ENCODE measurements around the gene ORC6. TPM values are rescaled to one million over a fixed set of nuclear protein-coding genes. Genes with fewer than 3 reads are reported as not detected.

Gene ORC6
- total and polyA plus RNA-seq, 8 donors = 0.09 to 1.2 (median 0.53) TPM

DNA sequence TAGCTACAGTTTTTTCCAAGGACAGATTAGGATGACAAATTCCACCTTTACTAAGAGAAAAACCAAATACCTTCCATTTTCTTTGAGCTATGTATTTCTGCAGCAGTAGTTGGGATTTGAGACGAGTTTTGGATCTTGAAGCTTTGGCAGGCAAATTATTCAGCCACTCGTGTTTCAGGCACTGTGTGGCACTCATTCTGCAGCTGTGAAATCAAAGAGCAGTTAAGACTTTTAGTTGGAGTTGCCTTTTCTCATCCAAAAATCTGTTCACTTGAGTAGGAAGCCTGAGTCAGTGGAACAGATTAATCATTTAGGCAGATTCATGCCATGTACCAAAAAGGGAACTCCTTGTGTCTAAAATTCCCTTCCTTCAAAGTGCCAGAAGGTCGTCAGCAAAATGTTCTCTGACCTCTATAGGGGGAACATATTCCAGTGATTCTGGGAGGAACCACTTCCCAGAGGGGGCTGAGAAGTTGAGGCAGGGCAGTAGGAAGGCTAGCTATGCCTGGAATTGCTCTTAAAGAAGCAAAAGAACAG lies 20.1 kb downstream of the ORC6 start:
- intact Hi-C loops (cut with DNase I) = no loop called here
- no peak for DNase-seq
- TF ChIP-seq, protein P1, sequence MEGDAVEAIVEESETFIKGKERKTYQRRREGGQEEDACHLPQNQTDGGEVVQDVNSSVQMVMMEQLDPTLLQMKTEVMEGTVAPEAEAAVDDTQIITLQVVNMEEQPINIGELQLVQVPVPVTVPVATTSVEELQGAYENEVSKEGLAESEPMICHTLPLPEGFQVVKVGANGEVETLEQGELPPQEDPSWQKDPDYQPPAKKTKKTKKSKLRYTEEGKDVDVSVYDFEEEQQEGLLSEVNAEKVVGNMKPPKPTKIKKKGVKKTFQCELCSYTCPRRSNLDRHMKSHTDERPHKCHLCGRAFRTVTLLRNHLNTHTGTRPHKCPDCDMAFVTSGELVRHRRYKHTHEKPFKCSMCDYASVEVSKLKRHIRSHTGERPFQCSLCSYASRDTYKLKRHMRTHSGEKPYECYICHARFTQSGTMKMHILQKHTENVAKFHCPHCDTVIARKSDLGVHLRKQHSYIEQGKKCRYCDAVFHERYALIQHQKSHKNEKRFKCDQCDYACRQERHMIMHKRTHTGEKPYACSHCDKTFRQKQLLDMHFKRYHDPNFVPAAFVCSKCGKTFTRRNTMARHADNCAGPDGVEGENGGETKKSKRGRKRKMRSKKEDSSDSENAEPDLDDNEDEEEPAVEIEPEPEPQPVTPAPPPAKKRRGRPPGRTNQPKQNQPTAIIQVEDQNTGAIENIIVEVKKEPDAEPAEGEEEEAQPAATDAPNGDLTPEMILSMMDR (IDR thresholded peaks at IDR 0.05) = no peak
- ATAC-seq = no peak
- Histone ChIP-seq H3K36me3 (no peaks in the 10 kb centered on the region), H3K4me3 (no peak overlapping the region), H3K27ac (no peak overlapping the region), H3K4me1 (no peaks in the 10 kb centered on the region), H3K9me3 (no peaks in the 10 kb centered on the region), H3K27me3 (no peaks in the 10 kb centered on the region)
- 33 to 44% methylated on average over 3 of the region's 3 CpGs for WGBS, 2 donors
- FAIRE-seq = no peak

GRCh38 chr16:46711106-46712058 lies 21.9 kb downstream of the ORC6 start:
- Histone ChIP-seq H3K27me3 (no peaks in the 10 kb centered on the region), H3K36me3 (no peaks in the 10 kb centered on the region), H3K4me3 (no peak overlapping the region), H3K9me3 (no peaks in the 10 kb centered on the region), H3K27ac (no peak overlapping the region), H3K4me1 (no peaks in the 10 kb centered on the region)
- intact Hi-C loops (cut with DNase I) = no loop called here
- DNase-seq (no peak), FAIRE-seq (no peak), ATAC-seq (peak in 1 of 4 donors; percentile 57)
- 74 to 76% methylated on average over 10 of the region's 10 CpGs for WGBS, 2 donors
- TF ChIP-seq, protein P1 (IDR thresholded peaks at IDR 0.05) = no peak

DNA sequence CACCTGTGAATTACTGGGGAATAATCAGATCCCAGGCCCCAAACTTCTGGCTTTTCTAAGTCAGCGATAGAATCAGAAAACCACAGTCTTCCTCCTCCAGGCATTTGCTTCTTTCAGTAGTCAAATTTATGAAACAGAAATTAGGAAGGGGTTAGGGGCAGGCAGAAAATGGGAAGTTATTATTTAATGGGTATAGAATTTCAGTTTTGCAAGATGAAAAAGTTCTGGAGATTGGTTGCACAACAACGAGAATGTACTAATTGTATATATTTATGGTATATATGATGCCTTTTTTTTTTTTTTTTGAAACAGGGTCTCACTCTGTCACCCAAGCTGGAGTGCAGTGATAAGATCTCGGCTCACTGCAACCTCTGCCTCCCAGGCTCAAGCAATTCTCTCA lies 23.5 kb downstream of the ORC6 start:
- Histone ChIP-seq H3K4me3 (no peak overlapping the region), H3K4me1 (no peaks in the 10 kb centered on the region), H3K9me3 (no peaks in the 10 kb centered on the region), H3K27ac (no peak overlapping the region), H3K27me3 (no peaks in the 10 kb centered on the region), H3K36me3 (no peaks in the 10 kb centered on the region)
- WGBS, 2 donors = 76 to 77% methylated on average over 3 of the region's 3 CpGs
- no peak for FAIRE-seq
- intact Hi-C loops (cut with DNase I) = no loop called here
- no peak for DNase-seq
- peak in 1 of 4 donors; percentile 27 for ATAC-seq
- TF ChIP-seq, protein P1 (IDR thresholded peaks at IDR 0.05) = no peak

DNA sequence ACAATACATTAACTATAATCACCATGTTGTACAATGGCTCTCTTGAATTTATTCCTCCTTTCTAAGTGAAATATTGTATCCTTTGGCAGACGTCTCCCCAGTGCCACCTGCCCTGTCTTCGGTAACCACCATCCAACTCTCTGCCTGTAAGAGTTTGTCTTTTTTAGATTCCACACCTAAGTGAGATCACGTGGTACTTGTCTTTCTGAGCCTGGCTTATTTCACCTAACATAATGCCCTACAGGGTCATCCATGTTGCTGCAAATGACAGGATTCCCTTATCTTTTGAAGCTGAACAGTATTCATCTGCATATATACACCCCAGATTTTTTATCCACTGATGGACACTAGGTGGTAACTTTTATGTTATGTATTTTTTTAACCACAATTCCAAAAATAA lies 24.2 kb downstream of the ORC6 start:
- Histone ChIP-seq H3K27ac (no peak overlapping the region), H3K27me3 (no peaks in the 10 kb centered on the region), H3K36me3 (no peaks in the 10 kb centered on the region), H3K9me3 (no peaks in the 10 kb centered on the region), H3K4me3 (no peak overlapping the region), H3K4me1 (no peaks in the 10 kb centered on the region)
- intact Hi-C loops (cut with DNase I) = no loop called here
- no peak for DNase-seq
- no peak for FAIRE-seq
- TF ChIP-seq, protein P1 (IDR thresholded peaks at IDR 0.05) = no peak
- WGBS, 2 donors = 68 to 79% methylated on average over 3 of the region's 3 CpGs
- no peak for ATAC-seq

All from pancreas (tissue), 10 donors.